Heart left ventricle (tissue), 13 donors: Measurements from ENCODE around the gene PDE6C.

ENCODE experiments used
- CTCF ChIP-seq, 12 donors: fragments of 200-600 bp; sonication (generic) in 4 of 12; IDR thresholded peaks; one replicate each; pipeline versions ENCODE4 v1.5.0 to v1.8.0; 2018 to 2022; ENCODE audit warnings: antibody characterized with exemption in 12 of 12, mild to moderate bottlenecking in 5 of 12
- POLR2A ChIP-seq, 2 donors: fragments of 450-650 bp; IDR thresholded peaks; one replicate each; pipeline ENCODE4 v1.6.1; 2017; ENCODE audit warnings: antibody characterized with exemption in 2 of 2, mild to moderate bottlenecking in 2 of 2, moderate library complexity in 2 of 2
- donor health status: ischemic (EF 13 %, LVEDD 7.1; RV severe dilation, severe dysfunction).
- donor health status: DM: no; HTN: yes; CAD: no.
- donor health status: DM: no; HTN: no; CAD: no.
- donor health status: ischemic (EF 25% LVEDD 6.9; RV normal size, moderate dysfunction).
- donor health status: ischemic (EF 25% LVEDD 5.7; RV mildly dilated, moderate dysfunction).
- donor health status: ischemic (EF 35%, LVEDD 5.7; RV mildly dilated, moderate dysfunction).
- donor health status: nonischemic (EF 11% LVEDD 7.7; RV severe dilation, severe dysfunction).
- donor health status: DM: yes; HTN: yes; CAD: no.
- donor health status: PGD.
- donor health status: ischemic (EF 29% LVEDD 5.4; RV normal size, mild dysfunction).
- donor health status: nonischemic (EF 23%, LVEDD 6.1; RV moderate dilation, normal function).

GRCh38 chr10:93570383-93570782, 42.0 kb upstream of the PDE6C start:
- TF ChIP-seq CTCF (IDR thresholded peaks at IDR 0.05) (no peak), POLR2A (IDR thresholded peaks at IDR 0.05) (no peak)
